H1 (cell line): Measurements from ENCODE around the gene CDHR2. TPM values are rescaled to one million over a fixed set of nuclear protein-coding genes. Genes with fewer than 3 reads are reported as not detected.

Experiments
- CREB1 ChIP-seq: IDR thresholded peaks from 2 replicates; pipeline ENCODE4 v1.6.1; 2012; ENCODE audit warnings: inconsistent platforms
- JUND ChIP-seq: IDR thresholded peaks from 2 replicates; pipeline ENCODE4 v1.6.1; 2011; ENCODE audit warnings: mild to moderate bottlenecking, improper control_type of control experiment, low read length
- KDM1A ChIP-seq: fragments of 200-600, 300-600 bp; sonication (generic); IDR thresholded peaks from 2 replicates; pipeline ENCODE4 v1.7.1; 2016; ENCODE audit warnings: mild to moderate bottlenecking, low read length, borderline replicate concordance
- POLR2A ChIP-seq, 2 experiments: IDR thresholded peaks; 1 replicate in 1 of 2; 2 replicates in 1 of 2; pipeline ENCODE4 v1.6.1; 2011; ENCODE audit warnings: low read depth in 2 of 2, low read length in 2 of 2, mild to moderate bottlenecking in 2 of 2; ENCODE audit errors: control extremely low read depth in 1 of 2
- RBBP5 ChIP-seq: IDR thresholded peaks from 2 replicates; pipeline ENCODE4 v1.7.1; 2012; ENCODE audit warnings: low read depth, mild to moderate bottlenecking, inconsistent platforms, low read length, moderate library complexity, borderline replicate concordance
- ZNF274 ChIP-seq: IDR thresholded peaks from 2 replicates; pipeline ENCODE4 v1.7.0; 2012; ENCODE audit warnings: low read length, borderline replicate concordance; ENCODE audit errors: extremely low read depth
- polyA plus RNA-seq, 7 experiments: library from polyadenylated mRNA; depleted of rRNA in 3 of 7; stranded (reverse) in 5 of 7; unstranded in 2 of 7; fragments of >200 nt in 5 of 7; fragments of 200-250 nt in 2 of 7; gene quantifications; 1 replicate in 5 of 7; 2 replicates in 1 of 7; 4 replicates in 1 of 7; pipeline versions ENCODE4 v1.2.1 to v1.2.3, GENCODE V29; 2011 to 2013; ENCODE audit warnings: missing spikeins in 2 of 7, mixed read lengths in 2 of 7
- total RNA-seq: library from RNA; stranded (reverse); fragmentation: NEBNext Ultra II Directional; extraction: Animal tissue kit (Norgen Biotek cat#: 25700); gene quantifications from 2 replicates; pipeline ENCODE4 v1.2.1, GENCODE V29; 2021

The CDHR2 gene
- total and polyA plus RNA-seq, 2 of the 8 experiments (the other 6 are each of a cell fraction or from before 2014, with no cell fraction given): 0.02 to 0.43 TPM

DNA sequence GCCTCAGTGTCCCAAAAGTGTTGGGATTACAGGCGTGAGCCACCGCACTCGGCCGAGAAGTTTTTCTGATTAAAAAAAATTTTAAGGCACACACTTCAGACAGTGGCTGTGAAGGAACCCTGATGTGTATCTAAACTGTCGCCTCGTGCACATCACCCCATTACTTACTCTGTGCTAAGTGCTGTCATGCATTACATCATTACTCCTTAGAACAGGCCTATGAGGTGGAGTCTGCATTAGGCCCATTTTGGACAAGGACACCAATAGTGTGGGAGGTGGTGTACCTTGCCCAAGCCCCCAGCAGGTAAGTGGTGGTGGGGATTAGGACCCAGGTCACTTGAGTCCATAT, 3.8 kb upstream of the CDHR2 start (continued):
- TF ChIP-seq RBBP5 (no peak), POLR2A (IDR thresholded peaks at IDR 0.05; ENCODE audit: control extremely low read depth in 1 of 2, low read depth in 2 of 2, low read length in 2 of 2) (no peak), CREB1 (no peak), ZNF274 (no peak), JUND (no peak), KDM1A (no peak)
